ENCODE data around the gene OGFOD3. TPM values are rescaled to one million over a fixed set of nuclear protein-coding genes. Genes with fewer than 3 reads are reported as not detected.

Gene OGFOD3
- total and polyA plus RNA-seq, 2 donors (not counting 3 experiments of a cell fraction or from before 2014, with no cell fraction given) = 31.7 to 34.8 TPM

DNA sequence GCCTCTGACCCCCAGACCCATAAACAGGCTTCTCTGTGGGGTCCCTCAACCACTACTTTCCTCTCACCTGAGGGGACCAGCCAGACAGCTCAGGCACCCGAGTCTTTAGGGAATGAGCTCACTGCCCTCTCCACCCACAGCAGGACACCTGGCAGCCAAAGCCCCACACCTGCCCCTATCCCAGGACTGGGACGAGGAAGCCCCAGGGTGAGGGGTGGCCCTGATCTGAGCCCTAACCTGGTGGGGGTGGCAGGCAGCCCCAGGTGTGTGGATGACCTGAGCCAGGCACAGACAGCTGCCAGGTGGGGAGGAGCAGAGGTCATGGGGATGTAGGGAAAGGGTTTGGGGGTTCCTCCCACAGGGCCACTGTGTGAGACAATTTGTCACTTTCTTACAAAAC lies 61.0 kb downstream of the OGFOD3 start:
- no TSS peak for BruUV-seq (replicated peaks)
- Histone ChIP-seq H3K4me3 (replicated peaks in 1 of 3; ENCODE audit: insufficient read depth in 1 of 3, low read depth in 1 of 3, low read length in 3 of 3) (no peak overlapping the region), H3K36me3 (ENCODE audit: control insufficient read depth in 2 of 2, extremely low read depth in 1 of 2, insufficient read depth in 2 of 2, low read length in 2 of 2) (no peaks in the 10 kb centered on the region), H3K9me3 (replicated peaks; ENCODE audit: control insufficient read depth, insufficient read depth, low read length) (no peaks in the 10 kb centered on the region), H3K9ac (replicated peaks; ENCODE audit: extremely low read depth, insufficient read depth, low read length) (no peak overlapping the region), H3K4me2 (ENCODE audit: insufficient read depth, low read length) (no peak overlapping the region), H3K9me1 (replicated peaks; ENCODE audit: control insufficient read depth, extremely low read depth, insufficient read depth, low read length) (no peaks in the 10 kb centered on the region), H3K79me2 (ENCODE audit: control insufficient read depth, insufficient read depth, low read length) (no peaks in the 10 kb centered on the region), H3K27ac (ENCODE audit: insufficient read depth, low read depth, low read length) (no peak overlapping the region), H2AFZ (ENCODE audit: low read depth, low read length) (no peak overlapping the region), H4K20me1 (replicated peaks; ENCODE audit: control insufficient read depth, extremely low read depth, insufficient read depth, low read length) (no peaks in the 10 kb centered on the region), H3K4me1 (ENCODE audit: control insufficient read depth, extremely low read depth, insufficient read depth, low read length) (peaks cover 2% of the 10 kb centered on the region), H3K27me3 (ENCODE audit: control insufficient read depth in 2 of 2, insufficient read depth in 2 of 2, low read length in 2 of 2) (no peaks in the 10 kb centered on the region)
- TF ChIP-seq FOS (IDR thresholded peaks at IDR 0.05; ENCODE audit: borderline replicate concordance, insufficient read depth, low read length) = no peak
- TF ChIP-seq, protein P1, sequence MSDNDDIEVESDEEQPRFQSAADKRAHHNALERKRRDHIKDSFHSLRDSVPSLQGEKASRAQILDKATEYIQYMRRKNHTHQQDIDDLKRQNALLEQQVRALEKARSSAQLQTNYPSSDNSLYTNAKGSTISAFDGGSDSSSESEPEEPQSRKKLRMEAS (IDR thresholded peaks at IDR 0.05; ENCODE audit: insufficient read depth, insufficient read length) = no peak
- no peak for TF ChIP-seq CTCF (IDR thresholded peaks at IDR 0.05; ENCODE audit: extremely low read depth in 1 of 2, insufficient read depth in 1 of 2, low read depth in 1 of 2, low read length in 2 of 2)
- TF ChIP-seq POLR2A (IDR thresholded peaks at IDR 0.05; ENCODE audit: low read depth, low read length) = no peak
- no peak for TF ChIP-seq EZH2 (IDR thresholded peaks at IDR 0.05; ENCODE audit: borderline replicate concordance, low read depth, low read length, severe bottlenecking)
- ChIA-PET CTCF (interaction anchor here (1.1 kb wide), 1 partner anchor 67 kb away, joined by 3 read pairs; no protein-coding TSS in a partner anchor), POLR2A (no interaction called here)
- DNase-seq (ENCODE audit: low read depth, low spot score) (no peak), FAIRE-seq (no peak)
- intact Hi-C loops (cut with micrococcal nuclease) = no loop called here
- dilution Hi-C loops (cut with MboI; ENCODE audit: extremely low pct_ligation_motif_present, low sequenced_read_pairs) = no loop called here

DNA sequence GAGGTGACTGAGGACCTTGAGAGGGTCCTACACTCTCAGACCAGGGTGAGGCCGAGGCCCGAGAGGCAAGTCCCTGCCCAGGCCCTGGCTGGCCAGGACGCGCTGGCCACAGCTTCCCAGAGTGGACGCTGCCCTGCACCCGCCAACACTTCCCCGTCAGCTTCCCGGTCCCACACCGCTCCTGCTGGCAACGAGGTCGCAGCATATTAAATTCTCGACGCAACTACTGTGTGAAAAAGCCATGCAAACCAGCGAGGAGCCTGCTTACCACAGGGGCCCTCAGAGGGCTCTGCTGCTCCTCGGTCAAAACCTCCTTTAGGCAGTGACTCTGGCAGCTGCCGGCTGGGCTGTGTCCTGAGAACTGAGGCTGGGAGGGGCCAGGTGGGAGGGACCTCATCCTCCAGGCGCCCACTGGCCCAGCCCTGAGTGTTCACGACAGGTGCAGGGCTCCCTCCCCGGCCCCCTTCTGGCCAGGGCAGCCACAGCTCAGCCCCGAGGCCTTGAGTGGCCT lies 61.5 kb downstream of the OGFOD3 start:
- Histone ChIP-seq H3K4me1 (ENCODE audit: control insufficient read depth, extremely low read depth, insufficient read depth, low read length) (peaks cover 2% of the 10 kb centered on the region), H3K79me2 (ENCODE audit: control insufficient read depth, insufficient read depth, low read length) (no peaks in the 10 kb centered on the region), H3K27ac (ENCODE audit: insufficient read depth, low read depth, low read length) (no peak overlapping the region), H3K9me1 (replicated peaks; ENCODE audit: control insufficient read depth, extremely low read depth, insufficient read depth, low read length) (no peaks in the 10 kb centered on the region), H3K4me2 (ENCODE audit: insufficient read depth, low read length) (no peak overlapping the region), H3K9ac (replicated peaks; ENCODE audit: extremely low read depth, insufficient read depth, low read length) (no peak overlapping the region), H2AFZ (ENCODE audit: low read depth, low read length) (no peak overlapping the region), H3K4me3 (replicated peaks in 1 of 3; ENCODE audit: insufficient read depth in 1 of 3, low read depth in 1 of 3, low read length in 3 of 3) (no peak overlapping the region), H3K36me3 (ENCODE audit: control insufficient read depth in 2 of 2, extremely low read depth in 1 of 2, insufficient read depth in 2 of 2, low read length in 2 of 2) (no peaks in the 10 kb centered on the region), H3K27me3 (ENCODE audit: control insufficient read depth in 2 of 2, insufficient read depth in 2 of 2, low read length in 2 of 2) (no peaks in the 10 kb centered on the region), H3K9me3 (replicated peaks; ENCODE audit: control insufficient read depth, insufficient read depth, low read length) (no peaks in the 10 kb centered on the region), H4K20me1 (replicated peaks; ENCODE audit: control insufficient read depth, extremely low read depth, insufficient read depth, low read length) (no peaks in the 10 kb centered on the region)
- no TSS peak for BruUV-seq (replicated peaks)
- dilution Hi-C loops (cut with MboI; ENCODE audit: extremely low pct_ligation_motif_present, low sequenced_read_pairs) (no loop called here), intact Hi-C loops (cut with micrococcal nuclease) (no loop called here)
- no peak for TF ChIP-seq FOS (IDR thresholded peaks at IDR 0.05; ENCODE audit: borderline replicate concordance, insufficient read depth, low read length)
- TF ChIP-seq GATA2 (IDR thresholded peaks at IDR 0.05; ENCODE audit: insufficient read depth, insufficient read length, low read depth, low read length) = no peak
- no peak for TF ChIP-seq POLR2A (IDR thresholded peaks at IDR 0.05; ENCODE audit: low read depth, low read length)
- no peak for TF ChIP-seq JUN (IDR thresholded peaks at IDR 0.05; ENCODE audit: borderline replicate concordance, insufficient read depth, insufficient read length, low read depth)
- no peak for TF ChIP-seq MYC (IDR thresholded peaks at IDR 0.05; ENCODE audit: low read depth, low read length)
- no peak for TF ChIP-seq EZH2 (IDR thresholded peaks at IDR 0.05; ENCODE audit: borderline replicate concordance, low read depth, low read length, severe bottlenecking)
- TF ChIP-seq CTCF (IDR thresholded peaks at IDR 0.05; ENCODE audit: extremely low read depth in 1 of 2, insufficient read depth in 1 of 2, low read depth in 1 of 2, low read length in 2 of 2) = no peak
- TF ChIP-seq POLR2AphosphoS5 (IDR thresholded peaks at IDR 0.05; ENCODE audit: insufficient read depth, low read depth, low read length) = no peak
- TF ChIP-seq, protein P1 (IDR thresholded peaks at IDR 0.05; ENCODE audit: insufficient read depth, insufficient read length) = no peak
- FAIRE-seq (no peak), DNase-seq (ENCODE audit: low read depth, low spot score) (no peak)
- ChIA-PET CTCF (interaction anchor here (0.5 to 1.6 kb wide), 4 partner anchors 11 to 141 kb away, joined by 3 to 6 read pairs (median 4); no protein-coding TSS in a partner anchor), POLR2A (no interaction called here)

Data from endothelial cell of umbilical vein (primary cell).